ENCODE results near the gene SURF4.

DNA sequence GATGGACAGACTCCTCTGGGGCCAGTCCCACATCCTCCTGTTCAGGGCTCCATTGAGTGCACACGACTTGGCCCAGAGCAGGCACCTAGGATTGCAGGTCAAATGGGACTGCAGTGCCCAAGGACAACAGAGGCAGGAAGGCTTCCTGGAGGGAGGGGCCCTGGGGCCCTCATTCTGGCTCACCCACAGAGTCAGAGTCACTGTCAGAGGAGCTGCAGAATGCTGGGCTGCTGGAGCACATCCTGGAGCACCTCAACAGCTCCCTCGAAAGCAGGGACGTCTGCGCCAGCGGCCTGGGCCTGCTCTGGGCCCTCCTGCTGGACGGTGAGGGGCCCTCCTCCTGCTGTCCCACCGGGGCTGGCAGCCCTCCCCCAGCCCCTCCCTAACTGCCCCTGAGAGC is 26.8 kb upstream of the SURF4 start:
- TF ChIP-seq CTCF (IDR thresholded peaks at IDR 0.05; ENCODE audit: low read length) (no peak), EZH2phosphoT487 (IDR thresholded peaks at IDR 0.05; ENCODE audit: low read length) (no peak), EZH2 (optimal IDR thresholded peaks at IDR 0.05; ENCODE audit: low read depth, low read length) (no peak)

Measured in MM.1S (cell line).